Mesendoderm (in vitro differentiated cells): ENCODE data around the gene VWCE.
"Not testable (repeated sequence)": the region's sequence is repeated elsewhere in the genome, so short reads cannot be mapped to it uniquely, and the experiment has no call there.

ENCODE experiments used
- DNase-seq: peaks from one replicate; pipeline ENCODE4 v3.0.0; 2013
- H2AK5ac ChIP-seq: 2 replicates; pipeline ENCODE4 v1.6.1; 2013; ENCODE audit warnings: low read length, inconsistent platforms
- H2BK120ac ChIP-seq: 2 replicates; pipeline ENCODE4 v1.6.1; 2013; ENCODE audit warnings: low read depth, mild to moderate bottlenecking, low read length, moderate library complexity, mixed read lengths
- H2BK15ac ChIP-seq: replicated peaks from 2 replicates; pipeline ENCODE4 v1.6.1; 2013; ENCODE audit warnings: low read depth, mild to moderate bottlenecking, moderate library complexity
- H2BK5ac ChIP-seq: 2 replicates; pipeline ENCODE4 v1.6.1; 2013; ENCODE audit warnings: low read length, inconsistent platforms
- H3K18ac ChIP-seq: 2 replicates; pipeline ENCODE4 v1.6.1; 2013; ENCODE audit warnings: mild to moderate bottlenecking, low read length, mixed read lengths
- H3K23ac ChIP-seq: one replicate; pipeline ENCODE4 v1.6.1; 2013; ENCODE audit warnings: low read length
- H3K27ac ChIP-seq: 2 replicates; pipeline ENCODE4 v1.5.1; 2013; ENCODE audit warnings: low read depth, mild to moderate bottlenecking, inconsistent platforms, low read length, moderate library complexity
- H3K27me3 ChIP-seq: 2 replicates; pipeline ENCODE4 v1.6.1; 2013; ENCODE audit warnings: low read length, control low read depth, mild to moderate bottlenecking, inconsistent platforms; ENCODE audit not compliant: insufficient read depth, poor library complexity
- H3K36me3 ChIP-seq: 2 replicates; pipeline ENCODE4 v1.6.1; 2013; ENCODE audit warnings: low read length, inconsistent platforms; ENCODE audit not compliant: control insufficient read depth, insufficient read depth
- H3K4ac ChIP-seq: one replicate; pipeline ENCODE4 v1.6.1; 2013; ENCODE audit warnings: low read depth, mild to moderate bottlenecking, low read length, moderate library complexity
- H3K4me1 ChIP-seq: 2 replicates; pipeline ENCODE4 v1.6.1; 2013; ENCODE audit warnings: low read depth, low read length, inconsistent platforms; ENCODE audit not compliant: control insufficient read depth
- H3K4me2 ChIP-seq: 2 replicates; pipeline ENCODE4 v1.6.1; 2013; ENCODE audit warnings: low read length
- H3K4me3 ChIP-seq: 2 replicates; pipeline ENCODE4 v1.5.1; 2013; ENCODE audit warnings: mild to moderate bottlenecking, low read length
- H3K56ac ChIP-seq: one replicate; pipeline ENCODE4 v1.6.1; 2013; ENCODE audit warnings: low read length
- H3K79me1 ChIP-seq: 2 replicates; pipeline ENCODE4 v1.6.1; 2013; ENCODE audit warnings: low read length, inconsistent platforms
- H3K79me2 ChIP-seq: 2 replicates; pipeline ENCODE4 v1.6.1; 2013; ENCODE audit warnings: mild to moderate bottlenecking, low read length; ENCODE audit not compliant: control insufficient read depth, insufficient read depth
- H3K9ac ChIP-seq: 2 replicates; pipeline ENCODE4 v1.6.1; 2013; ENCODE audit warnings: low read length, inconsistent platforms
- H4K5ac ChIP-seq: one replicate; pipeline ENCODE4 v1.6.1; 2013; ENCODE audit warnings: low read length
- H4K8ac ChIP-seq: one replicate; pipeline ENCODE4 v1.6.1; 2013; ENCODE audit warnings: low read depth, mild to moderate bottlenecking, control low read depth, low read length, moderate library complexity
- WGBS: extraction: QIAGEN DNeasy Blood & Tissue Kit; methylation state at CpG from one replicate; pipeline ENCODE4 v1.1.7; 2013; ENCODE audit warnings: low lambda C conversion rate, missing lambda C conversion rate; ENCODE audit not compliant: insufficient coverage; ENCODE audit errors: extremely low coverage; 5-methylcytosine and 5-hydroxymethylcytosine counted together

VWCE gene

DNA sequence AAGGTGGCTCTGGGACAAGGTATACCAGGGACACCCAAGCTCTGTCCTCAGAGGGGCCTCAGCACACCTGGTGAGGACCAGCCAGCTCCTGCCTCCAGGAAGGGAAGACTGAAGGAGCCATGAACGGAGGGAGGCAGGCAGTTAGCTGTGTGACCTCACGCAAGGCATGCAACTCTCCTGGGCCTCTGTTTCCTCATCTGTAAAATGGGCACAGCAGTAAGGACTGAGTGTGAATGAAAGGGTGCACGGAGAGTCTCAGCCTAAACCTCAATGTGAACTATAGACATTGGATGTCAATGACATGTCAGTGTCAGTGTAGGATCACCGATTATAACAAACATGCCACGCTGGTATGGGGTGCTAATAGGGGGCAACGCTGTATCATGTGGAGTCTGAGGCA, 35.8 kb downstream of the VWCE start:
- H3K27ac ChIP-seq: no peak overlapping the region
- no peak overlapping the region for H3K18ac ChIP-seq
- no peaks in the 10 kb centered on the region for H3K4me1 ChIP-seq
- DNase-seq: no peak
- H2BK120ac ChIP-seq: no peak overlapping the region
- H3K79me2 ChIP-seq: no peaks in the 10 kb centered on the region
- H3K79me1 ChIP-seq: no peaks in the 10 kb centered on the region
- no peak overlapping the region for H3K56ac ChIP-seq
- no peaks in the 10 kb centered on the region for H3K36me3 ChIP-seq
- no CpG with 5 or more reads among the region's 6 CpGs for WGBS
- H2BK5ac ChIP-seq: no peak overlapping the region
- no peak overlapping the region for H3K4ac ChIP-seq
- H3K9ac ChIP-seq: no peak overlapping the region
- H3K23ac ChIP-seq: no peak overlapping the region
- no peak overlapping the region for H4K5ac ChIP-seq
- no peaks in the 10 kb centered on the region for H3K27me3 ChIP-seq
- H2BK15ac ChIP-seq: no peak overlapping the region
- no peak overlapping the region for H3K4me3 ChIP-seq
- no peak overlapping the region for H2AK5ac ChIP-seq
- no peak overlapping the region for H4K8ac ChIP-seq
- H3K4me2 ChIP-seq: no peak overlapping the region

- Histone ChIP-seq H3K4me2 (no peak overlapping the region), H2AK5ac (no peak overlapping the region), H2BK5ac (no peak overlapping the region), H3K23ac (no peak overlapping the region), H4K5ac (no peak overlapping the region), H3K4ac (no peak overlapping the region), H3K4me3 (no peak overlapping the region), H3K79me2 (no peaks in the 10 kb centered on the region), H3K79me1 (no peaks in the 10 kb centered on the region), H3K56ac (no peak overlapping the region), H3K27me3 (no peaks in the 10 kb centered on the region), H4K8ac (no peak overlapping the region), H3K18ac (no peak overlapping the region), H2BK15ac (no peak overlapping the region), H2BK120ac (no peak overlapping the region), H3K9ac (no peak overlapping the region), H3K4me1 (no peaks in the 10 kb centered on the region), H3K27ac (no peak overlapping the region), H3K36me3 (no peaks in the 10 kb centered on the region)
- DNase-seq: no peak
- no CpG with 5 or more reads among the region's 9 CpGs for WGBS
Measured at GRCh38 chr11:61258546-61258945, 36.6 kb downstream of the VWCE start.

- Histone ChIP-seq H2AK5ac (no peak overlapping the region), H3K9ac (no peak overlapping the region), H3K56ac (no peak overlapping the region), H3K4ac (no peak overlapping the region), H4K8ac (no peak overlapping the region), H3K18ac (no peak overlapping the region), H3K4me2 (no peak overlapping the region), H3K4me3 (no peak overlapping the region), H2BK5ac (no peak overlapping the region), H3K27me3 (no peaks in the 10 kb centered on the region), H3K27ac (no peak overlapping the region), H3K79me2 (no peaks in the 10 kb centered on the region), H3K4me1 (no peaks in the 10 kb centered on the region), H3K36me3 (no peaks in the 10 kb centered on the region), H3K23ac (no peak overlapping the region), H4K5ac (no peak overlapping the region), H3K79me1 (no peaks in the 10 kb centered on the region), H2BK15ac (no peak overlapping the region), H2BK120ac (no peak overlapping the region)
- no CpG with 5 or more reads among the region's 18 CpGs for WGBS
- DNase-seq: no peak
Measured at GRCh38 chr11:61256710-61257482, 38.2 kb downstream of the VWCE start.

GRCh38 chr11:61254403-61255025, 40.6 kb downstream of the VWCE start:
- Histone ChIP-seq H3K36me3 (no peaks in the 10 kb centered on the region), H2BK15ac (no peak overlapping the region), H3K4me2 (no peak overlapping the region), H4K5ac (no peak overlapping the region), H2AK5ac (no peak overlapping the region), H2BK120ac (no peak overlapping the region), H3K4ac (no peak overlapping the region), H3K27me3 (no peaks in the 10 kb centered on the region), H3K79me1 (no peaks in the 10 kb centered on the region), H3K79me2 (no peaks in the 10 kb centered on the region), H3K9ac (no peak overlapping the region), H3K23ac (no peak overlapping the region), H3K56ac (no peak overlapping the region), H3K4me1 (no peaks in the 10 kb centered on the region), H3K4me3 (no peak overlapping the region), H3K18ac (no peak overlapping the region), H2BK5ac (no peak overlapping the region), H3K27ac (no peak overlapping the region), H4K8ac (no peak overlapping the region)
- WGBS: no CpG with 5 or more reads among the region's 12 CpGs
- DNase-seq: peak; percentile 78

DNA sequence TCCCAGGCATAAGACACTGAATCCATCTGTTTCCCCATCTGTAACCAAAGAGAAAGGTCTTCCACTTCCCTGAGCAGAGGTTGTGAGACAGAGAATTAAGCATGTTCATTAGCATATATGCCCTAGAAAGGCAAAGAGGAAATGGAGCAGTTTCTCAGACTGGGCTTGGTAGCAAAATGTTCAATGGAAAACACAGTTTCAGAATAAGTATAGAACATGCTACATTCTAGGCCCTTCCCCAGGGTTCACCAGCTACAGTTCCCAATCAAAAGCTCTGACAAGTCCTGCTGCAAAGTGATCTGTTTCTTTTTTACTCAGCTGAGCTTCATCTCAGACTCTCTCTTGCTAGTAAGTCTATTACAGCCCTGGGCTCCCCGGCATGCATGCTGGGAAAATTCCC, 42.8 kb downstream of the VWCE start:
- not testable (repeated sequence) for DNase-seq, H3K23ac ChIP-seq, H2BK15ac ChIP-seq, H4K8ac ChIP-seq, H3K56ac ChIP-seq, H3K4me1 ChIP-seq, H3K9ac ChIP-seq, H3K79me2 ChIP-seq, H3K4me3 ChIP-seq, H3K18ac ChIP-seq, H3K27me3 ChIP-seq, H2AK5ac ChIP-seq, H3K4me2 ChIP-seq, H3K4ac ChIP-seq, H3K27ac ChIP-seq, H3K79me1 ChIP-seq, H3K36me3 ChIP-seq, H2BK5ac ChIP-seq, H4K5ac ChIP-seq, H2BK120ac ChIP-seq
- WGBS: no CpG with 5 or more reads among the region's 1 CpG
